CD4-positive, alpha-beta T cell (primary cell): ENCODE measurements around the gene HBEGF. TPM values are rescaled to one million over a fixed set of nuclear protein-coding genes. Genes with fewer than 3 reads are reported as not detected.

Source experiments
- ATAC-seq: fragments of 200-7000 bp; cut with Tn5 transposase; one replicate; pipeline ENCODE4 v1.10.0; 2022; ENCODE audit warnings: mild to moderate bottlenecking; ENCODE audit not compliant: poor library complexity
- CTCF ChIA-PET: fragments of 350-600 bp; sonication (Branson Sonifier 250); formaldehyde crosslinking; loops from one replicate; lab custom pipeline; 2021; ENCODE audit warnings: antibody characterized with exemption, inconsistent platforms; lab: Charles Lee
- POLR2A ChIA-PET: fragments of 350-600 bp; sonication (Branson Sonifier 250); formaldehyde crosslinking; loops from one replicate; lab custom pipeline; 2021; ENCODE audit warnings: antibody characterized with exemption, inconsistent platforms; lab: Charles Lee
- DNase-seq, 14 experiments: peaks; one replicate each; pipeline ENCODE4 v3.0.0-alpha.2; 2013 to 2020; ENCODE audit warnings: mixed read lengths in 2 of 14
- H3K27ac ChIP-seq, 2 donors: one replicate each; pipeline versions ENCODE4 v1.5.1 to v1.7.0; 2013; ENCODE audit warnings: low read length in 2 of 2, low read depth in 1 of 2, mild to moderate bottlenecking in 1 of 2
- H3K27me3 ChIP-seq, 2 experiments: 1 replicate in 1 of 2; 2 replicates in 1 of 2; pipeline versions ENCODE4 v1.6.1 to v1.7.0; 2013; ENCODE audit warnings: low read length in 2 of 2, control low read depth in 1 of 2, mild to moderate bottlenecking in 1 of 2, moderate library complexity in 1 of 2; ENCODE audit not compliant: insufficient read depth in 2 of 2, control insufficient read depth in 1 of 2
- H3K36me3 ChIP-seq: one replicate; pipeline ENCODE4 v1.6.1; 2013; ENCODE audit warnings: low read length, control low read depth; ENCODE audit not compliant: insufficient read depth
- H3K4me1 ChIP-seq: one replicate; pipeline ENCODE4 v1.6.1; 2013; ENCODE audit warnings: low read length, control low read depth; ENCODE audit not compliant: insufficient read depth
- H3K4me3 ChIP-seq: one replicate; pipeline ENCODE4 v1.5.1; 2013; ENCODE audit warnings: mild to moderate bottlenecking, low read length, moderate library complexity
- H3K9me3 ChIP-seq, 2 experiments: 1 replicate in 1 of 2; 2 replicates in 1 of 2; pipeline versions ENCODE4 v1.6.1 to v1.7.0; 2013; ENCODE audit warnings: low read length in 2 of 2, mild to moderate bottlenecking in 2 of 2, control low read depth in 1 of 2, moderate library complexity in 1 of 2; ENCODE audit not compliant: control insufficient read depth in 1 of 2, insufficient read depth in 1 of 2
- H3K27ac Mint-ChIP-seq: one replicate; pipeline ENCODE4 v1.8.0; 2020; ENCODE audit warnings: mixed read lengths
- H3K27me3 Mint-ChIP-seq: one replicate; pipeline ENCODE4 v1.8.0; 2021; ENCODE audit warnings: mixed read lengths
- H3K36me3 Mint-ChIP-seq: one replicate; pipeline ENCODE4 v1.8.0; 2021; ENCODE audit warnings: low read depth, mixed read lengths
- H3K4me1 Mint-ChIP-seq: one replicate; pipeline ENCODE4 v1.8.0; 2021; ENCODE audit warnings: low read depth, mixed read lengths
- H3K4me3 Mint-ChIP-seq: one replicate; pipeline ENCODE4 v1.8.0; 2020; ENCODE audit warnings: mild to moderate bottlenecking, mixed read lengths
- H3K9me3 Mint-ChIP-seq: one replicate; pipeline ENCODE4 v1.8.0; 2020; ENCODE audit warnings: mixed read lengths
- CTCF ChIP-seq: fragments of 200-600 bp; IDR thresholded peaks from one replicate; pipeline ENCODE4 v1.8.0; 2022; ENCODE audit warnings: antibody characterized with exemption, mild to moderate bottlenecking
- intact Hi-C, 2 experiments: fragments of 100-400 bp; cut with DNase I in 1 of 2; cut with micrococcal nuclease in 1 of 2; formaldehyde crosslinking; loops; one replicate each; pipeline versions ENCODE4 v1.15.1 to v1.9.0; 2023 to 2025; cut with DNase I, micrococcal nuclease
- total RNA-seq, 174 experiments: library from RNA in 2 of 174; stranded (reverse) in 2 of 174; gene quantifications; one replicate each; pipeline ENCODE4 v1.2.3 and lab custom pipeline; 2021 to 2026

Gene HBEGF
- total RNA-seq, 2 experiments from 2014 or later, result 3.6 to 4.2 TPM

GRCh38 chr5:140331638-140332037 is 14.8 kb downstream of the HBEGF start:
- no peaks in the 10 kb centered on the region for H3K9me3 Mint-ChIP-seq
- CTCF ChIA-PET, result no interaction called here
- no peaks in the 10 kb centered on the region for H3K27me3 Mint-ChIP-seq
- Histone ChIP-seq H3K4me3 (no peak overlapping the region), H3K27ac (no peak overlapping the region), H3K36me3 (no peaks in the 10 kb centered on the region), H3K9me3 (no peaks in the 10 kb centered on the region), H3K27me3 (no peaks in the 10 kb centered on the region), H3K4me1 (no peaks in the 10 kb centered on the region)
- intact Hi-C loops, result no loop called here
- H3K36me3 Mint-ChIP-seq, result peaks cover 25% of the 10 kb centered on the region
- no peaks in the 10 kb centered on the region for H3K4me1 Mint-ChIP-seq
- H3K4me3 Mint-ChIP-seq, result no peak overlapping the region
- no peak for DNase-seq
- POLR2A ChIA-PET, result no interaction called here
- ATAC-seq, result no peak
- H3K27ac Mint-ChIP-seq, result no peak overlapping the region
- no peak for TF ChIP-seq CTCF

GRCh38 chr5:140329739-140330481 is 16.5 kb downstream of the HBEGF start:
- Histone ChIP-seq H3K4me1 (no peaks in the 10 kb centered on the region), H3K27ac (no peak overlapping the region), H3K9me3 (no peaks in the 10 kb centered on the region), H3K36me3 (no peaks in the 10 kb centered on the region), H3K4me3 (no peak overlapping the region), H3K27me3 (no peaks in the 10 kb centered on the region)
- intact Hi-C loops, result no loop called here
- Mint-ChIP-seq H3K9me3 (no peaks in the 10 kb centered on the region), H3K27ac (no peak overlapping the region), H3K4me1 (no peaks in the 10 kb centered on the region), H3K36me3 (peaks cover 14% of the 10 kb centered on the region), H3K4me3 (no peak overlapping the region), H3K27me3 (no peaks in the 10 kb centered on the region)
- CTCF ChIA-PET, result interaction anchor here (1.0 to 1.7 kb wide), 2 partner anchors 22 to 85 kb away, joined by 3 to 4 read pairs; no protein-coding TSS in a partner anchor
- no peak for ATAC-seq
- no peak for TF ChIP-seq CTCF
- POLR2A ChIA-PET, result no interaction called here
- no peak for DNase-seq

GRCh38 chr5:140328036-140328764 is 18.2 kb downstream of the HBEGF start:
- DNase-seq (no peak), ATAC-seq (no peak)
- Histone ChIP-seq H3K4me1 (no peaks in the 10 kb centered on the region), H3K36me3 (no peaks in the 10 kb centered on the region), H3K27me3 (no peaks in the 10 kb centered on the region), H3K27ac (no peak overlapping the region), H3K4me3 (no peak overlapping the region), H3K9me3 (no peaks in the 10 kb centered on the region)
- intact Hi-C loops, result no loop called here
- H3K36me3 Mint-ChIP-seq, result peaks cover 8% of the 10 kb centered on the region
- no peaks in the 10 kb centered on the region for H3K4me1 Mint-ChIP-seq
- no peak overlapping the region for H3K4me3 Mint-ChIP-seq
- no peak overlapping the region for H3K27ac Mint-ChIP-seq
- ChIA-PET CTCF (interaction anchor here (1.3 kb wide), 1 partner anchor 44 kb away, joined by 3 read pairs; no protein-coding TSS in a partner anchor), POLR2A (no interaction called here)
- no peak for TF ChIP-seq CTCF
- no peaks in the 10 kb centered on the region for H3K9me3 Mint-ChIP-seq
- no peaks in the 10 kb centered on the region for H3K27me3 Mint-ChIP-seq
